HG03159 (cell line): ENCODE data around the gene PHLPP1.
"Not testable (repeated sequence)": the region's sequence is repeated elsewhere in the genome, so short reads cannot be mapped to it uniquely, and the experiment has no call there.

Experiments
- ATAC-seq: cut with Tn5 transposase; IDR thresholded peaks from one replicate; pipeline ENCODE4 v1.9.1; 2021; ENCODE audit warnings: mild to moderate bottlenecking, moderate library complexity; ENCODE audit not compliant: unreplicated experiment

PHLPP1 gene

DNA sequence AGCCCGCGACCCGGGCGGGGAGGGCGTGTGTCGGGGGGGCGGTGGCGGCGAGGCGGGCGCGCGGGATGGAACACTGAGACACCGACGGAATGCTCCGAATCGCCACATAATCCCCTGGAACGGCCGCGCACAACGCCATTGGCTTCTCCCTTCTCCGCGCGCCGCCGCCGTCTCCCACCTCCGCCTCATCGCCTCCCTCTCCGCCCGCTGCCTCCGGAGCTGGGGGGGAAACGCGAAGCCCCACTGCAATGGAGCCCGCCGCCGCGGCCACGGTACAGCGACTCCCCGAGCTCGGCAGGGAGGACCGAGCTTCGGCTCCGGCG is at the start of gene PHLPP1:
PHLPP1 (plus strand) TSS at position 106 of the 323 bp plus-strand sequence; CDS start at position 249, 143 bp downstream.
- peak; percentile 32 for ATAC-seq

DNA sequence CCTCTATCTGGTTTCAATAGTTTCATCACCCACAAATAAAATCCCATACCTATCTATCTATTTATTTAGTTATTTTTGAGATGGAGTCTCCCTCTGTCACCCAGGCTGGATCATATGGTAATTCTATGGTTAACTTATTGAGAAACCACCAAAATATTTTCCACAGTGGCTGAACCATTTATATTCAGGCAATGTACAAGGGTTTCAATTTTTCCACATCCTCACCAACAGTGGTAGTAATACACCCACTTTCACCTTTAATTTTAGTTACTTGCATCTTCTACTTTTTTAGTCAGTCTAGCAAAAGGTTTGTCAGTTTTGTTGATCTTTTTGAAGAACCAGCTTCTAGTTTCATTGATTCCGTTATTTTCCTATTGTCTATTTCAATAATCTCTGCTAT is 46.1 kb upstream of the PHLPP1 start:
- no peak for ATAC-seq

DNA sequence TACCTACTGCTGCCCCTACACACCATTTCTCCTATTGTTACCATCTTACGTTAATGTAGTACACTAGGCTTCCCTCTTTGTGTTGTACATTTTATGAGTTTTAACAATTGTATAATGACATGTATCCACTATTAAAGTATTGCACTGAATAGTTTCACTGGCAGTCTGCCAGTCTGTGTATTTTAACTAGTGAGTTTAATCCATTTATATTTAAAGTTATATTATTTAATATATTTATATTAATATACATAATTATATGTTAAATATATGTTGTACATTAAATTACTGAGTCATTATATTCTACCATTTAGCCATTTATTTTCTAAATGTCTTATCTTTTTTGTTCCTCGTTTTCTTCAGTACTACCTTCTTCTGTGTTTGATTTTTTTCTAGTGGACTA is 44.8 kb upstream of the PHLPP1 start:
- ATAC-seq, result no peak

DNA sequence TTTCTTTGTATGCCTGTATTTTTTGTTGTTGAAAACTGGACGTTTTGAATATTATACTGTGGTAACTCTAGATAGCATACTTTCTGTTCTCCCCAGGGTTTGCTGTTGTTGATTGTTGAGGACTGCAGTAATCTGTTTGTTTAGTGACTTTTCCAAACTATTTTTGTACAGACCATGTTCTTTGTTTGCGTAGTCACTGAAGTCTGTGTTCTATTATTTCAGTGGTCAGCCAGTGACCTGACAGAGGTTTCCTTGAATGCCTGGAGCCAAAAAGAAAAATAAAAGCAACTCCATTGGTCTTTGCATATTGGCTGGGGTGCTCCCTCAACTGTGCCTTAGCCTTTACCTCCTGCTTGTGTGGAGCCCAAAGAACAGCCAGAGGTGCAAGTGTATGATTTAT is 42.7 kb upstream of the PHLPP1 start:
- no peak for ATAC-seq

DNA sequence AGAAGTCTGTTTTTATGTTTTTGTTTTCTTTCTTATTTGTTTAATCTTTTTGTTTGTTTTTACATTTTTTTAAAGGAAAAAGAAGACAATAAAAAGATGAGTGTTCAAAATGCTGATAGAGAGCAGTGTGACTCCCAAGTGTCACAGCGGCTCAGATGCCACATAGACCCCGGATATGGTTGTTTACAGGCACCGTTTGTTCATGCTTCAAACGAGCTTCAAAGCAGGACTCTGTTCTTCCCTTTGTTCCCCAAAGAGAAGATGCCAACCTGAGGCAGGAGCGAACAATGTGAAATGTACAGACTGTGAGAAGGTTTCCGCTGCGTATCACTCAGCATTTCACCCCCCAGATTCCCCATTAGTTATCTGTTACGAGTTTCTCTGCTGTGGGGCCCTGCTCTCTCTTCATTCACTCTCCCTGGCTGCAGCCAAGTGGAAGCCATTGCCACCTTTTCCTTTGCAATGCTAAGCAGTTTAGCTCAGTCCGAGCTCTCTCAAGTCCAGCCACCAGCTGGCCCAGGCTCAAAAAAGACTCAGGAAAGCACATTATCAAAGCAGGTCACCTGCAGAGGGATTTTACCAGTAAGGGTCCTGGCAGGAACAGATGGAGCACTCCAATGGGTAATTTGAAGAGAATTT is 36.4 kb upstream of the PHLPP1 start:
- no peak for ATAC-seq

DNA sequence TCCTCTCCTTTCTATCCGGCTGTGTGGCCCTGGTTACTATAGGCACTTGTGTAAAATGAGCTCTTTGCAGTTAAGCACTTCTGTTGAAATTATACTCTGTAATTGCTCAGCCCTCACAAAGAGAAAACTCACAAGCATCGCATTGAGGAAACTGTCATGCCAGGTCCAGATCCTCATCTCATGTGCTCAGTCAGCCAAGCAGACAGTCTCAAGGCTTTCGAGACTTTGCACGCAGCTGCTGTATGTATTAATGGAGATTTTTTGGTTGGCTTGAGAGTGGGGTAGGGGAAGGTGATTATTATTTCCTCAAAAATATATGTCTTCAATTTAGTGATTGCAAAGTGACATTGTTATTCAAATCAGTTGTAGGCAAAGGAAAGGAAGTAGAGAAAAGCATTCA is 33.0 kb upstream of the PHLPP1 start:
- no peak for ATAC-seq

DNA sequence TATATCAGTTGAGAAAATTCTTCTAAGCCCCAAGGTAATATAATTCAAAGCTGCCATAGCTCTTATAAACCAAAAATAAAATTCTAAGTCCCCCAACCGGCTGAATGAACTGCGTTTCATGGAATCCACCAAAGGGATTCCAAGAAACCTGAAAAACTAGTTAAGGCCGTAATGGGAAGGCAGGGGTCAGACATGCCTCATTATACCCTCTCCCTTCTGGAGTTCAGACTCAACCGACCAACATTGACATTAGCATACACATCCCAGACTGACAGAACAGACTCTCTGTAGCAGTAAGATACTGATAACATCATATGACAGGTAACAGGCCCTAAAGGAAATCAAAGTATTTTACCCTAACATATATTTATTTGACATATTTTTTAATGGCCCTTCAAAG is 31.4 kb upstream of the PHLPP1 start:
- no peak for ATAC-seq

DNA sequence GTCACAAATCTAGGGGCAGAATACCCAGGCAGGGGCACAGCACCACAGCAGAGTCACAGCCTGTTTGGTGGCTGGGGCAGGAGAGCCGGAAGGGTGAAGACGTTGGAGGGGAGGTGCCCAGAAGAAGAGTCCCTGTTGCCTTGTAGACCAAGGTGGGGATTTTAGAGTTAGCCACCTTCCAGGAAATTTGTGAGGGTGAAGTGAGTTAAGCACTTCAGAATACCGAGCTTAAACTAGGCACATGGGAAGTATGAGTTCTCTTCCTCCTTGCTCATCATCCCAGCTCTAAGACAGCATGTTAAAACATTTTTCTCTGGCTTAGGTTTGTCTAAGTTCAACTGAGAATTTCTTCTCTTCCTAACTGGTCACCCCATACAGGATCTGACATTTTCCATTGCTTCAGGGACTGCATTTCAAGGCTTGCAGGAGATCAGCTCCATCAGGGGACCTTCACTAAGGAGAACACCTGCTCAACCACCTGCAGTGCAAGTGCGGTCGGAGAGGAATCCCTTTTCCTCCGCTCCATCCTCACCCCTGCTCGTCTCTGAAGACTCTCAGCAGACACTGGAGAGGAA is 26.5 kb upstream of the PHLPP1 start:
- ATAC-seq, result no peak

DNA sequence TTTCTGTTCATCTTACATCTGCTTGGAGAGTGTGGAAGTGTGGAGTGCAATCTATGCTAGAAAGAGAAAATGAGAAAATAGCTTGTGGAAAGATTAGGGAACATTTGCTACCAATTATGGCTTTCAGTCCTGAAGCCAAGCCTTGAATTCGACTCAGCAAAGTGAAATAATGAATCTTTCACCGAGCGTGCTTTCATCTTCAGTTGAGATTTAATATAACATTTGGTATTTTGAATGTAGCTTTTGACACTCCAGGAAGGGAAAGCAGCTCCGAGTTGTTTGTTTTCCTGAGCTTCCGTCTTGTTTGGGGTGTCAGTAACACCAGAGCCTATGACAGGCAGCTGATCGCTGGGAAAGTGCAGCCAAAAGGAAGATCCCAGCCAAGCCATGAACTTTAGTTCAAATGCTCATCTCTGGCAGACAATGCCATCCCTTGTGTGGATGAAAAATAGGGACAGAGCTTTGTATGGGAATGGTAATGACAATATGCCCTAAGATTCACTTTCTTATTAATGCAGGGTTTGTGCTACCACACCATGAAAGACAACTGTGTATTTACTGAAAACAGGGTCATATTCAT is 25.0 kb upstream of the PHLPP1 start:
- ATAC-seq, result no peak

DNA sequence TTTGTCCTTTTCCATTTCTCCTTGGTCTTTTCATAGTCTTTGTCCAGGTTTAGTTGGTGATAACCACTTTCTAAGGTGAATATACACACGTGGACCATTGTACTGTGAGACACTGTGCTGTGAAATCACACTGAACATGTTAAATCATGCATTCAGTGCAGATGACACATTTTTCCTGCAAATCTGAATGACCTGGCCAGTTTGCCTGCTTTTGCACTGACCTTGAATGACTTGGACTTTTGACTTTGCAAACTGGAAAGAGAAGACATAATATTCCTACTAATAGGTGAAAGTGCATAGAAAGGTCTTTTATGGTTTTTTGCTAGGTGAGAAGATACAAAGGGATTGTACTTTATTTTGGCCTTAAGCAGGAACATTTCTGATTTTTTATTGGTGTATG is 21.7 kb upstream of the PHLPP1 start:
- no peak for ATAC-seq

DNA sequence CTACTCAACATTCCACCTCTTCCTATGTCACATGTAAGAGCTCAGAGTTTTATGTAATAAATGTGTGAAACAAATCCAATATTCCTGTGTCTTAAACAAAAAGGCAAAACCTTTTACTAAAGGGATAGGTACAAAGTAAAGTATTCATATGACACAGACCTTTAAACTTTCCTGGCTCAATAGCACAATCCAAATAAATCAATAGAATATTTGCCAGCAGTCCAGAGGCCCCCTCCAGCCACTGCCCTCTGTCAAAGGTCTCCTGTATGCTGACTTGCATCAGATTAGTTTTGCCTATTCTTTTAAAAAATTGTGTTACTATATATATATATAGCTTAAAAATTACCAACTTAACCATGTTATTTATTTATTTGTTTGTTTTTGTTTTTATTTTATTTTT is 17.7 kb upstream of the PHLPP1 start:
- no peak for ATAC-seq

DNA sequence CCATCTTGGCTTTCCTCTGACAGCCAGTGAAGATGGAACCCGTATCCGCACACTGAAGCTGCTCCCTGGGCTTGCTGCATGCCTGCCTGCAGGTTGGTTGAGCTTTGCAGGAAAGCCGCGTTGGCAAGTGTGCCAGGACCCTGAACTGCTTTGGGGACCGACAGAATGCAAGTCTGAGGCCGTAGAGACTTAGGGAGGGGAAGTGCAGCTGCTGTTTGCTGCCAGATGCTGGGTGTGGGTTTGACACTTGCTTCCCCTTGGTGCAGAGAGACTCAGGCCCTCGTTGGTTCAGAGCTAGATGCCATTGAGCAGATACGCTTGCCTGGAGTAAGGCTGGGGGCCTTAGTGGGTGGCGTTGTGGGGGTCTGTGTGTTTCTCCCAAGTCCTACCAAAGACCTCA is 13.1 kb upstream of the PHLPP1 start:
- ATAC-seq, result no peak

DNA sequence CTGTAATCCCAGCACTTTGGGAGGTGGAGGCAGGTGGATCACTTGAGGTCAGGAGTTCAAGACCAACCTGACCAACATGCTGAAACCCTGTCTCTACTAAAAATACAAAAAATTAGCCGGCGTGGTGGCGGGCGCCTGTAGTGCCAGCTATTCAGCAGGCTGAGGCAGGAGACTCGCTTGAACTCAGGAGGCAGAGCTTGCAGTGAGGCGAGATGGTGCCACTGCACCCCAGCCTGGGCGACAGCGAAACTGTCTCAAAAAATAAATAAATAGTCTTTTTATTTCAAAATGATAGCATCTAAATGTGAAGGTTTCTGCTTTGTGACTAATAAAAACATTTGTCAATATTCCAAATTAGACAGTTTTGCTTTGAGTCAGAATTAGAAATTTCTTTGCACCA is 8.5 kb upstream of the PHLPP1 start:
- ATAC-seq, result not testable (repeated sequence)

DNA sequence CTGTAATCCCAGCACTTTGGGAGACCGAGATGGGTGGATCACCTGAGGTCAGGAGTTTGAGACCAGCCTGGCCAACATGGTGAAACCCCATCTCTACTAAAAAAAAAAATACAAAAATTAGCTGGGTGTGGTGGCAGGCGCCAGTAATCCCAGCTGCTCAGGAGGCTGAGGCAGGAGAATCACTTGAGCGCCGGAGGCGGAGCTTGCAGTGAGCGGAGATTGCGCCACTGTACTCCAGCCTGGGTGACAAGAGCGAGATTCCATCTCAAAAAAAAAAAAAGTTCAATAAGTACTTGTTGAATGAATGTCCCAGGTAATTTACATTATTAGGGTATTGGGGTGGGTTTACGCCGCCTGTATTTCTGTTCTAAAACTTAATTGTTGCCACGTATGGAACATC is 5.4 kb upstream of the PHLPP1 start:
- not testable (repeated sequence) for ATAC-seq

DNA sequence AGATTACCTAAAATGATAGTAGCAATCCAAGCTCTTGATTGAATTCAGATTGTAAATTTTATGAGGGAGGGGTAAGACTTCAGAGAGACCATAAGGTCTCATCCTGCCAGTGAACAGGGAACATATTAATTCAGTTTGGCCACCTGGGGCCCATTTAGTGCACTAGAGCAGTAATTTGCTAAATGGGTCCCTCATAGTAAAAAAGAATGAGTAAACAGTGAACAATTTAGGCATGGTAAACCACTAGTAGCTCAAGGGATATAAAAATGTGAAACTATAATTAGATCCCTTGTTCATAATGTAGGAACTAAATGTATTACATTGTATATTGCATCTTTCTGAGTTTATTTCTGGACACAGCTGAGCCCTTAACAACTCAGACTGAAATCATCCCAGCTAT is 4.9 kb upstream of the PHLPP1 start:
- ATAC-seq, result no peak

DNA sequence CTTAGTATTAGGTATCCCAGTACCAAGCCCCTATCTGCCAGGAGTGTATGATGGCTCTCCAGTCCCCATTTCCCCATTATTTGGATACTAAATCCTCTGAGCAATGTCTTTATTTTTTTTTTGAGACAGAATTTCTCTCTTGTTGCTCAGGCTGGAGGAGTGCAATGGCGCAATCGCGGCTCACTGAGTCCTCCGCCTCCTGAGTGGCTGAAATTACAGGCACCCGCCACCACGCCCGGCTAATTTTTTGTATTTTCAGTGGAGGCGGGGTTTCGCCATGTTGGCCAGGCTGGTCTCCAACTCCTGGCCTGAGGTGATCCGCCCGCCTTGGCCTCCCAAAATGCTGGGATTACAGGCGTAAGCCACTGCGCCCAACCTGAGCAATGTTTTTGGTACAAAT is 3.6 kb upstream of the PHLPP1 start:
- ATAC-seq, result no peak

DNA sequence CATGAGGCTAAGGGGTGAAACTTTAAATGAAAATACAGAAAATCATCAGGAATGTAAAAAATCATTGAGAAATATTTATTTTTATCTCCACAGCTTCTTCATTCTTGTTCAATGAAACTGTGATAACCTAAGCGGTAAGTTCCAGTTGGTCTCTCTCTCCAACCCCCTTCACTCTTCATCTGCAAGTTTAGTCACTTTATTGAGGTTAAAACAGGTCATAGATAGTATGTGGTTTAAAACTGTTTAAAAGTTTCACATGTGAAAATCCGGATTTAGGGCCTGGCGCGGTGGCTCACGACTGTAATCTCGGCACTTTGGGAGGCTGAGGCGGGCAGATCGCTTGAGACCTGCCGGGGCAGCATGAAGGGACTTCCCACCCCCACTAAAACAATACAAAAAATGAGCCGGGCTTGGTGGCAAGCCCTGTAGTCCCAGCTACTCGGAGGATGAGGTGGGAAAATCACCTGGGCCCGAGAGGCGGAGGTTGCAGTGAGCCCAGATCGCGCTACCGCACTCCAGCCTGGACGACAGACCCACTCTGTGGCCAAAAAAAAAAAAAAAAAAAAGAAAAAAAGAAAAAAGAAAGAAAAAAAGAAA is 1.6 kb upstream of the PHLPP1 start:
- no peak for ATAC-seq

DNA sequence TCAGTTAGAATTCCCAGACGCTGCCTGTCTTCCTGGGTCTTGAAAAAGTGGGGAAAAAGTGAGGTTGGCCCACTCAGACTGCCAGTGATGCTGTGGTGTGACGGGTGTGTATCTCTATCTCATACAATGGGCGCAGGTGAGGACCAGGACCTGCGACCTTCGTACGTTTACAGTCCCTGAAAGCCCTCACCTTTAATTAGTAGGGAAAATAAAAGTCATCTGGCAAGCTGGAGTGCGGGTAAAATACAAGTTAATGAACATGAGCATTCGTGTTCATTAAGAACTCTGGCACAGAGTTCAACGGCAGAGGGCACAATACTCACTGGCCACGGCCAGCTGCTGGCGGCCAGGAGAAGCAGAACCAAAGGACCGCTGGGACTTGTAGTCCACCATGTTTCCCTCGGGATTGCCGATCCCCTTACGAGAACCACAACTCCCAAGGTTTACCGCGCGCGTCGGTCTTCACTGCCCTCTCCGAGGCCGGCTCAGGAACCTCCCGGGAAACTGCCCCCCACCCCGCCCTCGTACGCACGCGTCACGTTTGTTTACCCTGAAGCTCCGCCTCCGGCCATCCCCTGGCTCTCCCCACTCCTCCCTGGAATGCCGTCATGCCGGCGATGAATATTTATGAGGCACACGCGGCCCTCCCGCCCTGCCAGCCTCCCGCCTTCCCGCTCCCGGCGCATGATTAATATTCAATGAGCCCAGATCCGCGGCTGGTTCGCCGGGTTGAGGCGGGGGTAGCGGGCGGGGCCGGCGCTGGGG is 488 bp upstream of the PHLPP1 start:
- ATAC-seq, result peak; percentile 59

DNA sequence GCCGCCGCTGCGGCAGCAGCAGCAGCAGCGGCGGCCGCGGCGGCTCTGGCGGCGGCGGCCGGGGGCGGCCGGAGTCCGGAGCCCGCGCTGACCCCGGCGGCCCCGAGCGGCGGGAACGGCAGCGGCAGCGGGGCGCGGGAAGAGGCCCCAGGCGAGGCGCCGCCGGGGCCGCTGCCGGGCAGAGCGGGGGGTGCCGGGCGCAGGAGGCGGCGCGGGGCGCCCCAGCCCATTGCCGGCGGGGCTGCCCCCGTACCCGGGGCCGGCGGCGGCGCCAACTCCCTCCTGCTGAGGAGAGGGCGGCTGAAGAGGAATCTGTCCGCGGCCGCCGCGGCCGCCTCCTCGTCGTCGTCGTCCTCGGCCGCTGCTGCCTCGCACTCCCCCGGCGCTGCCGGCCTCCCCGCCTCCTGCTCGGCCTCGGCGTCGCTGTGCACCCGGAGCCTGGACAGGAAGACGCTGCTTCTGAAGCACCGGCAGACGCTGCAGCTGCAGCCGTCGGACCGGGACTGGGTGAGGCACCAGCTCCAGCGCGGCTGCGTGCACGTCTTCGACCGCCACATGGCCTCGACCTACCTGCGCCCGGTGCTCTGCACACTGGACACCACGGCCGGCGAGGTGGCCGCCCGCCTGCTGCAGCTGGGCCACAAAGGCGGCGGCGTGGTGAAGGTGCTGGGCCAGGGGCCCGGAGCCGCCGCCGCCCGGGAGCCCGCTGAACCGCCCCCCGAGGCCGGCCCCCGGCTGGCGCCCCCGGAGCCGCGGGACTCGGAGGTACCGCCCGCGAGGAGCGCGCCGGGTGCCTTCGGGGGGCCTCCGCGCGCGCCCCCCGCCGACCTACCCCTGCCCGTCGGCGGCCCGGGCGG is 646 bp downstream of the PHLPP1 start:
- ATAC-seq, result peak; percentile 44

DNA sequence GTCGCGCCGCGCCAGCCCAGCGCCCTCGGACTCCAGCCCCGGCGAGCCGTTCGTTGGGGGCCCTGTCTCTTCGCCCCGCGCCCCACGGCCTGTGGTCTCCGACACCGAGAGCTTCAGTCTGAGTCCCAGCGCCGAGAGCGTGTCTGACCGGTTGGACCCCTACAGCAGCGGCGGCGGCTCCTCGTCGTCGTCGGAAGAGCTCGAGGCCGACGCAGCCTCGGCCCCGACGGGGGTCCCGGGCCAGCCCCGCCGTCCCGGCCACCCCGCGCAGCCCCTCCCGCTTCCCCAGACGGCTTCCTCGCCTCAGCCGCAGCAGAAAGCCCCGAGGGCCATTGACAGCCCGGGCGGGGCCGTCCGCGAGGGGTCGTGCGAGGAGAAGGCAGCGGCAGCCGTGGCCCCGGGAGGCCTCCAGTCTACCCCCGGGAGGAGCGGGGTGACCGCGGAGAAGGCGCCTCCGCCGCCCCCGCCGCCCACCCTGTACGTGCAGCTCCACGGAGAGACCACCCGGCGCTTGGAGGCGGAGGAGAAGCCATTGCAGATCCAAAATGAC is 1.4 kb downstream of the PHLPP1 start:
- ATAC-seq, result no peak
